HG03575 (cell line): ENCODE data around the gene ABCA5.

Experiments
- ATAC-seq: cut with Tn5 transposase; IDR thresholded peaks from one replicate; pipeline ENCODE4 v1.9.1; 2021; ENCODE audit not compliant: unreplicated experiment, insufficient number of reproducible peaks, low FRiP score; ENCODE audit errors: extremely low read depth

Gene ABCA5

GRCh38 chr17:69327060-69327831 lies at the start of gene ABCA5:
ABCA5 (minus strand) TSS chr17:69327133; CDS start chr17:69314415, 12,718 bp downstream.
- ATAC-seq = peak; percentile 51

GRCh38 chr17:69375229-69375628 lies 48.3 kb upstream of the ABCA5 start:
- no peak for ATAC-seq

GRCh38 chr17:69373069-69373468 lies 46.1 kb upstream of the ABCA5 start:
- no peak for ATAC-seq

- ATAC-seq = no peak
Observed at GRCh38 chr17:69367298-69367697, 40.4 kb upstream of the ABCA5 start.

GRCh38 chr17:69363488-69364210 lies 36.7 kb upstream of the ABCA5 start:
- no peak for ATAC-seq

GRCh38 chr17:69361156-69361555 lies 34.2 kb upstream of the ABCA5 start:
- no peak for ATAC-seq

GRCh38 chr17:69358688-69359596 lies 32.0 kb upstream of the ABCA5 start:
- ATAC-seq = no peak

- no peak for ATAC-seq
Observed at GRCh38 chr17:69357701-69358100, 30.8 kb upstream of the ABCA5 start.

GRCh38 chr17:69356625-69357024 lies 29.7 kb upstream of the ABCA5 start:
- no peak for ATAC-seq

GRCh38 chr17:69350911-69351310 lies 24.0 kb upstream of the ABCA5 start:
- ATAC-seq = no peak

- ATAC-seq = no peak
Observed at GRCh38 chr17:69348429-69348828, 21.5 kb upstream of the ABCA5 start.

- ATAC-seq = no peak
Observed at GRCh38 chr17:69346766-69347165, 19.8 kb upstream of the ABCA5 start.

GRCh38 chr17:69344939-69345338 lies 18.0 kb upstream of the ABCA5 start:
- no peak for ATAC-seq

- ATAC-seq = no peak
Observed at GRCh38 chr17:69342896-69343644, 16.1 kb upstream of the ABCA5 start.

- no peak for ATAC-seq
Observed at GRCh38 chr17:69339937-69340336, 13.0 kb upstream of the ABCA5 start.

- ATAC-seq = no peak
Observed at GRCh38 chr17:69336996-69337395, 10.1 kb upstream of the ABCA5 start.

GRCh38 chr17:69336580-69336979 lies 9.6 kb upstream of the ABCA5 start:
- no peak for ATAC-seq

GRCh38 chr17:69335058-69335457 lies 8.1 kb upstream of the ABCA5 start:
- ATAC-seq = no peak

- no peak for ATAC-seq
Observed at GRCh38 chr17:69333561-69333960, 6.6 kb upstream of the ABCA5 start.
